Measurements from ENCODE around the gene ADAMTS16.

The ADAMTS16 gene

GRCh38 chr5:5276951-5277517 is 136.9 kb downstream of the ADAMTS16 start:
- no peak overlapping the region for H3K4me3 ChIP-seq (ENCODE audit: low read depth, low read length)

DNA sequence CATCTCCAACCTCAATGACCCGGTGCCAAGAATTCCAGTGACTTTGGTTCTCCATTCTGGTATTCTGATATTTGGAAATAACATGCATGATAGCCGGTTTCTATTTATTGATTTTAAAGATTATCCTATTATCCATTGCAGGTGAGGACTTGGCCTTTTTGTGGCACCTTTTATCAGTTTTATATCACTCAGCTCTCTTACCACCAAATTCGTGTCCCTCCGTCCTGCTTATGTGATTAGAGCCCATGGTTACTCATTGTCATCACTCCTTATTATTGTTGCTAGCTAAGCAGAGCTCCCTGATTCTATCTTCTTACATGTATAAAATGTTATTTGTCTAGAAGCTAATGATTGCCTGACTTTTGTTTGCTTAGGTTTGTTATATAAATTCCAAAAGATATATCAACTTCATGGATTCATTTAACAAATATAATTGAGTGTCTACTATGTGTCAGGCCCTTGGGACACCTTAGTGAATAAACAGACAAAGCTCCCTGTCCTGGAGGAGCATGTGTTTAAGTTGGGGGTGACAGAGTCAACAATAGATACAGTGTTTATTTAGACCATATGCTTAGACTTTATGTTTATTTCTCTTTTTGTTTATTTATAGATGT is 138.2 kb downstream of the ADAMTS16 start:
- no peak overlapping the region for H3K4me3 ChIP-seq (ENCODE audit: low read depth, low read length)

- H3K4me3 ChIP-seq (ENCODE audit: low read depth, low read length) = no peak overlapping the region
These were observed 138.8 kb downstream of the ADAMTS16 start for GRCh38 chr5:5278815-5279381.

DNA sequence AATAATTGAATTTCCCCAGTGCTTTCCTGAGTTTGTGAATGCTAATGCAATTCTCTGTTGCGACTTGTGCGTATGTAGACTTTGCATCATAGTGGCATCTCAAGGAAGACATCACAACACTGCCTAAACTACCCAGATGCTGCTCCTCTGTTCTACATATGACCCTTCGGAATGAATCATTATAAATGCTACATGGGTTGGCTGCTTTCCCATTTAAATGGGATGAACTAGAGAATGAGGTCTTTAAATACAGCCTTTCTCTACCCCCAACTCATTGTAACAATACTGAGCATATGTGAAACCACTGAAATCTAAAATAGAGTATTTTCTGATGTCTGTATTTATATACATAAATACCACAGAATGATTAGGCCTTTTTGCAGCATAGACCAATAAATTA is 145.8 kb downstream of the ADAMTS16 start:
- H3K4me3 ChIP-seq (ENCODE audit: low read depth, low read length) = no peak overlapping the region

GRCh38 chr5:5287419-5287818 is 147.3 kb downstream of the ADAMTS16 start:
- no peak overlapping the region for H3K4me3 ChIP-seq (ENCODE audit: low read depth, low read length)

GRCh38 chr5:5288201-5288600 is 148.1 kb downstream of the ADAMTS16 start:
- no peak overlapping the region for H3K4me3 ChIP-seq (ENCODE audit: low read depth, low read length)

DNA sequence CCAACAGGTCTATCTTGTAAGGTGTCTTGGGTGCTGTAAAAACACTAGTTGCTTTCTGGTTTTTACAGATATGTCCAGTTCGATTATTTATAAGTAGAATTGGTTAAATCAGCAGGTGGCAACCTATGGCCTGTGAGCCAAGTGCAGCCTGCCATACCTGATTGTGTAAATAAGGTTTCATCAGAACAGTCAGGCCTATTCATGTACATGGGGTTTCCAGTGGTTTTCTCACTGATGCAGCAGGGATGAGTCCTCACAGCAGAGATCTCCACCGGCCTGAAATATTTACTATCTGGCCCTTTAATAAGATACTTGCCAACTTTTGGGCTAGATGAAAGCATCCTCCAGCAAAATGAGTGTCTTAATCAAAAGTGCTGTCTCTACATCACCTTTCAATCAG is 149.4 kb downstream of the ADAMTS16 start:
- H3K4me3 ChIP-seq (ENCODE audit: low read depth, low read length) = no peak overlapping the region

DNA sequence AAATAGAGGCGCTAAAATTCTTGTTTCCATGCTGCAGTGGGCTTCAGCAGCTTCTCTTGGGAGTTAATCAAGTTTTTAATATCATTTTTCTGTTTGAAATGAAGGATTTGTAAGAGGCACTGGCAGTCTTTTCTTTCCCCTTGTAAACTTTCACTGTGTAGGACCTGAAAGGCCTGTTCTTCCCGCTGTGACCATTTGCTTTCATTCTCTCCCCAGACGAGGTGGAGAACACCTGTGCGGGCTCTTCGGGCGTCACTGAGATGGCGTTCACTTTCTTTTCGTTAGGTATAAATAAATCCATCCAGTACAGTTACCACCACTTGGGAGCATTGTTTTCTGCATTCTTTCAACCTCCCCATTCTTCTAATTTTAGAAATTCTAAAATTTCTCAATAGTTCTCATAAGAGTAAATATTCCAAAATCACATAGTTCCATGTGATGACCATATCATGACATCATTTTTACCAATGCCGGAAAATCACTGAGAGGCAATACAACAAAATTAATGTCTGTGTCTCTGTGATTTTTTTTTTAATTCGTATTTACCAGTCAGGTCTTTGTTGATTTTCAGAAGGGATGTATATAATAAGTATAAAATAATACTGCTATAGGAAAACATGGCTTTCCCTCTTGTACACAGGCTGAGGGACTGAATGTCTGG is 150.7 kb downstream of the ADAMTS16 start:
- H3K4me3 ChIP-seq (ENCODE audit: low read depth, low read length) = no peak overlapping the region

DNA sequence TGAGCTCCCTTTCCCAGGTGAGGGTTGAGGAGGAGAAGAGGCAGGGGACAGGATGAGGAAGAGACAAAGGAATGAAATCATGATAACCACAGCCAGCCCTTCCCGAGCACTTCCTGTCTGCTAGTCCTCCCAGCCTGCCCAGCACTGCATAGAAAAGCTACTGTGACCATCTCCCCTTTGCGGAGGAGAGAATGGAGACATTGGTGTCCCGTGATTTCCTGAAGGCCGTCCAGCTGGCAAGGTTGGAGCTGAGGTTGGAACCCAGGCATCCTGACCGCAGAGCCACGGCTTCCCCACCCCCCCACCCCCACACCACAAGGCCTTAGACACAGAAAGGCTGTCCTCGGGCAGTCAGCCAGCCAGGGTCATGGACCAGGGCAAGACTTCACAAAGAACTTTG is 151.2 kb downstream of the ADAMTS16 start:
- H3K4me3 ChIP-seq (ENCODE audit: low read depth, low read length) = no peak overlapping the region

GRCh38 chr5:5293029-5293428 is 152.9 kb downstream of the ADAMTS16 start:
- no peak overlapping the region for H3K4me3 ChIP-seq (ENCODE audit: low read depth, low read length)

GRCh38 chr5:5294429-5294828 is 154.3 kb downstream of the ADAMTS16 start:
- H3K4me3 ChIP-seq (ENCODE audit: low read depth, low read length) = no peak overlapping the region

DNA sequence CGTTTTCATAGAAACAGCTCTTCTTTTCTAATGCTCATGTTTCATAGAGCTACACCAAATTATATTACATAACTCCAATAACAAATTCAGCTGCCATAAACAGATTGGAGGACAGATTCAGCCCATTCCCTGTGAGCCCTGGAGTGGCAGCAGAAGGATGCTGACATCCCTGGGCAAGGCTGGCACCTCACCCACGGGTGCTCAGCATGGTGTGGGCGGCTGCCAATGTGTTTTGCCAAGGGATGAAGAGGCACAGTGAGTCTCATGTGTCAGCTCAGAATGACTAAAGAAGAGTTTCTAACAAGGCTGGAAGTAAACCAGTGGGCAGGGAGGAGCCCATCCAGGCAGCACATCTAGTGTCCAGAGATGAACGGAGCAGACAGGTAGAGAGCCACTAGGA is 155.2 kb downstream of the ADAMTS16 start:
- no peak overlapping the region for H3K4me3 ChIP-seq (ENCODE audit: low read depth, low read length)

DNA sequence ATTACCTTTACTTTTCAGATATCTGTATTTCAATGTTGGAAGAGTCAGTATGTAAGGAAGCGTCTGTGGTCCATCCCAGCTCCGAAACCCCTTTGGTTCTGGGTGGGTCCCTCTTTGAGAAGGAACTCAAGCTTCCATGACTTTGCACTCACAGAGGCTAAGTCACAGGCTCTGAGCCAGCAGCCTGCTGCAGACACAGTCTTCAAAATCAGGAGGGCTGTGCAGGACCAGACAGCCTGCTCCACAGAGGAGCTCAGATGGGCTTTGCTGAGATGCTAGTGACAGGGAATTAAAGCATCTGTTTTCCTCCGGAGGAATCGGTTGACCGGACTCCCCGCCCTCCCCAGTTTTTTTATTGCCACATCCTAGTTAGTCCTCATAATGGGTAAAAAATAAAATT is 155.9 kb downstream of the ADAMTS16 start:
- no peak overlapping the region for H3K4me3 ChIP-seq (ENCODE audit: low read depth, low read length)

- no peak overlapping the region for H3K4me3 ChIP-seq (ENCODE audit: low read depth, low read length)
These were observed 157.4 kb downstream of the ADAMTS16 start for GRCh38 chr5:5297432-5298067.

DNA sequence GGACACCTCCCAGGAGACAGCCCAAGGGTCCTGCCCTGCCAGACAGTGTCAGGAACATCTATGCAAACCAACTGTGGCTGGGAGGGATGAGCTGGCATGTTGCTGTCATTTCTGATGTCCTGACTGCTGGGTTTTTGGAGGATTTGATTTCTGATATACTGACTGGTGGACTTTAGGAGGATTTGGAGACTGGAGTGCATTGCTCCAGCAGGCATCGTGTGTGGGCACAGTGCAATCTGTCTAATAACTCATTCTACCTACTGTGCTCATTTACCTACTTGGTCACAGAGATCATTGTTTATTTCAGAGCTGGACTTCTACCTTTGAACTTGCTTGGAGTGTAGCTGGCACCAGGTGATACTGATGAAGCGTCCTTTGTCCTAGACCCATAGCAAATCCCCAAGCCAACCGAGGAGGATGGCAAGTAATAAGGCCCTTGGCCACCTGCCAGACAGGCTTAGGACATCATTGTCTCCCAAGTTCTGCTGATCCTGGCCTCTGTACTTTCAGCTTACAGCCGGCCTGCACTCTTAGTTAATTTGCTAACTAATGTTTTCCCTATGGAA is 158.0 kb downstream of the ADAMTS16 start:
- no peak overlapping the region for H3K4me3 ChIP-seq (ENCODE audit: low read depth, low read length)

DNA sequence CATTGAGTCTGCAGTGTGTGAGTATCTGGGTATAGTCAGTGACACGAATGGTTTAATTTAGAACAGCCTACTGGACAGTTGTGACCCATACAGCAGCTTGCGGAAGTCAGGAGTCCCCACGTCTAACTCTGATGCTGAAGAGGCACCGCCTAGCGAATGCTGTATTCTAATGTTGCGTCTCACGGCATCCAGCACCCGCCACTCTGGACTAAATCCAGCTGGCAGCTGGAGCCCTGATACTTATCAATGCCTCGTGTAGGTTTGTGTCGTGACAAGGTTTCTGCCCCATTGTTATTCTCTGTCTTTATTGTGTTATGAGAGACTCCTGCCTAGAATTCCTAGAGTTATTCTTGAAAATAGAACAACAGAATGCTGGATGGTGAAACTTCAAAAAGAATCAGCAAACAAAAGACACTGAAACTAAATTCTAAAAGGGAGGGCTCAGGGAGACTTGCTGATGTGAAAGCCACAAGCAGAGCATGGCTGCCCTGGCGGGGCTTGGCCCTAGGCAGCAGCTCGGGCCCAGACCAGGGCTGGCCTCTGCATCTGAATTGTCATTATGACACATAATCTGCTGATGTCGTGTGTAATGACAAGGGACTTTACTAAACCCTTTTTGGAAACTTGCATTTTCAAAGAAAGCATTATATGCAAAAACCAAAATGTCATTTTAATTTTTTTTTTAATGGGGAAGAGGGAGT is 158.9 kb downstream of the ADAMTS16 start:
- no peak overlapping the region for H3K4me3 ChIP-seq (ENCODE audit: low read depth, low read length)

GRCh38 chr5:5301176-5301575 is 161.0 kb downstream of the ADAMTS16 start:
- no peak overlapping the region for H3K4me3 ChIP-seq (ENCODE audit: low read depth, low read length)

DNA sequence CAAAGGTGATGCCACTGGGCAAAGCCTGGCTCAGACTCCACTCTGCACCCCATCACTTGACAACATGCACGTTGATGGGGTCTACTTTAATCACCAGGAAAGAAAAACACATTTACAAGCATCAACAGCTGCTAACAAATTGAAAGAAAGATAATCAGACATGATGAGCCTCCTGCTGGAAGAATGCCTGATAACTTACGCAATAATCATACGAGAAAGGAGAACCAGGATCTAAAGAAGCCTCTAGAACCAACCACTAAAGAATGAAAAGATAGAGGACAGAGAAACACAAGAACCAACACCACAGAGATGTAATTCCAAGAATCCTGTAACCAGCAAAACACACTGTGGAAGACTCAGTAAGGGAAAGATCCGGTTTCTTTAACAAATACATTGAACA is 162.1 kb downstream of the ADAMTS16 start:
- H3K4me3 ChIP-seq (ENCODE audit: low read depth, low read length) = no peak overlapping the region

- no peak overlapping the region for H3K4me3 ChIP-seq (ENCODE audit: low read depth, low read length)
These were observed 163.1 kb downstream of the ADAMTS16 start for GRCh38 chr5:5303242-5303641.

GRCh38 chr5:5304361-5305020 is 164.4 kb downstream of the ADAMTS16 start:
- no peak overlapping the region for H3K4me3 ChIP-seq (ENCODE audit: low read depth, low read length)

Data from iPS-11a (cell line).